GM23338 (cell line): ENCODE results near the gene SPATS2. TPM values are rescaled to one million over a fixed set of nuclear protein-coding genes. Genes with fewer than 3 reads are reported as not detected.
A peak's percentile ranks its signal among the peaks of the same experiment; 100 is the strongest.

Experiments used
- ATAC-seq: fragments of 200-7000 bp; cut with Tn5 transposase; 3 replicates; pipeline ENCODE4 v1.9.1; 2020
- DNase-seq: peaks from one replicate; pipeline ENCODE4 v3.0.0-alpha.2; 2015; ENCODE audit warnings: low spot score
- H2AFZ ChIP-seq: fragments of 200-600 bp; sonication (generic); 2 replicates; pipeline ENCODE4 v1.8.0; 2016; ENCODE audit warnings: antibody characterized with exemption, mild to moderate bottlenecking, moderate library complexity
- H3F3A ChIP-seq: fragments of 200-600 bp; sonication (generic); replicated peaks from 2 replicates; pipeline ENCODE4 v1.8.0; 2017; ENCODE audit warnings: antibody characterized with exemption, mixed run types, low read depth
- H3K27ac ChIP-seq: fragments of 200-600 bp; sonication (generic); 2 replicates; pipeline ENCODE4 v1.6.1; 2016; ENCODE audit warnings: low read depth
- H3K27me3 ChIP-seq: fragments of 200-600 bp; sonication (generic); 2 replicates; pipeline ENCODE4 v1.8.0; 2016; ENCODE audit warnings: mild to moderate bottlenecking, mixed run types, moderate library complexity; ENCODE audit not compliant: insufficient read depth
- H3K36me3 ChIP-seq: fragments of 200-600 bp; sonication (generic); 2 replicates; pipeline ENCODE4 v1.8.0; 2016; ENCODE audit warnings: mild to moderate bottlenecking; ENCODE audit not compliant: insufficient read depth
- H3K4me1 ChIP-seq: fragments of 200-600 bp; sonication (generic); 2 replicates; pipeline ENCODE4 v1.8.0; 2016; ENCODE audit warnings: mild to moderate bottlenecking, moderate library complexity; ENCODE audit not compliant: insufficient read depth
- H3K4me2 ChIP-seq: fragments of 200-600 bp; sonication (generic); 2 replicates; pipeline ENCODE4 v1.7.1; 2017; ENCODE audit warnings: mixed run types
- H3K4me3 ChIP-seq: fragments of 200-600 bp; sonication (generic); 2 replicates; pipeline ENCODE4 v1.6.1; 2016; ENCODE audit warnings: mixed run types
- H3K79me2 ChIP-seq: fragments of 200-600 bp; sonication (generic); replicated peaks from 2 replicates; pipeline ENCODE4 v1.8.0; 2017; ENCODE audit warnings: mild to moderate bottlenecking; ENCODE audit not compliant: insufficient read depth
- H3K9me2 ChIP-seq: fragments of 200-600 bp; sonication (generic); 2 replicates; pipeline ENCODE4 v1.8.0; 2017; ENCODE audit not compliant: insufficient read depth
- H4K20me1 ChIP-seq: fragments of 200-600 bp; sonication (generic); replicated peaks from 2 replicates; pipeline ENCODE4 v1.8.0; 2017; ENCODE audit warnings: mild to moderate bottlenecking; ENCODE audit not compliant: insufficient read depth
- H3K27ac Mint-ChIP-seq: 2 replicates; pipeline ENCODE4 v1.8.0; 2020; ENCODE audit warnings: inconsistent platforms, mild to moderate bottlenecking, moderate library complexity, mixed read lengths
- H3K27me3 Mint-ChIP-seq: 3 replicates; pipeline ENCODE4 v1.8.0; 2022; ENCODE audit warnings: low read depth, mild to moderate bottlenecking, moderate library complexity, mixed read lengths, inconsistent platforms; ENCODE audit not compliant: insufficient read depth, poor library complexity
- H3K36me3 Mint-ChIP-seq: 3 replicates; pipeline ENCODE4 v1.8.0; 2021; ENCODE audit warnings: low read depth, mild to moderate bottlenecking, inconsistent platforms, moderate library complexity, mixed read lengths
- H3K4me1 Mint-ChIP-seq: 3 replicates; pipeline ENCODE4 v1.8.0; 2020; ENCODE audit warnings: mild to moderate bottlenecking, inconsistent platforms, mixed read lengths
- H3K4me3 Mint-ChIP-seq: 3 replicates; pipeline ENCODE4 v1.8.0; 2021; ENCODE audit warnings: moderate library complexity, mild to moderate bottlenecking, inconsistent platforms, mixed read lengths
- H3K9me3 Mint-ChIP-seq: 3 replicates; pipeline ENCODE4 v1.8.0; 2020; ENCODE audit warnings: moderate library complexity, mild to moderate bottlenecking, inconsistent platforms, mixed read lengths
- JUNB ChIP-seq: IDR thresholded peaks from one replicate; pipeline ENCODE4 v1.6.1; 2016; ENCODE audit warnings: antibody characterized with exemption; ENCODE audit not compliant: unreplicated experiment
- NANOG ChIP-seq: IDR thresholded peaks from 2 replicates; pipeline ENCODE4 v1.6.1; 2016; ENCODE audit warnings: antibody characterized with exemption, borderline replicate concordance
- POLR2AphosphoS5 ChIP-seq: IDR thresholded peaks from 2 replicates; pipeline ENCODE4 v1.6.1; 2016; ENCODE audit warnings: antibody characterized with exemption, low read depth
- REST ChIP-seq: IDR thresholded peaks from one replicate; pipeline ENCODE4 v1.6.1; 2018; ENCODE audit warnings: antibody characterized with exemption; ENCODE audit not compliant: unreplicated experiment
- ZNF462 ChIP-seq: fragments of 250-450 bp; sonication (Bioruptor Pico); IDR thresholded peaks from 2 replicates; pipeline ENCODE4 v1.5.0; 2020; ENCODE audit warnings: mild to moderate bottlenecking, moderate library complexity
- polyA plus RNA-seq: library from polyadenylated mRNA; unstranded; fragments of >200 nt; fragmentation: Nextera tagmentation; extraction: Ambion mirVana; gene quantifications from 2 replicates; pipeline ENCODE4 v1.2.1, GENCODE V29; 2016
- total RNA-seq: library from RNA; depleted of rRNA; stranded (reverse); fragments of >200 nt; shearing (Covaris generic); gene quantifications from 2 replicates; pipeline ENCODE4 v1.2.3, GENCODE V29; 2014

SPATS2 gene
- total and polyA plus RNA-seq, 2 experiments from 2014 or later: 20.6 to 61.0 TPM

GRCh38 chr12:49549735-49550692 is 182.8 kb downstream of the SPATS2 start:
- peaks cover 81% of the 10 kb centered on the region for H3K27me3 ChIP-seq
- H2AFZ ChIP-seq: peak overlapping the region; percentile 98
- no peaks in the 10 kb centered on the region for H3K36me3 ChIP-seq
- TF ChIP-seq ZNF462 (CRISPR knock-in tag): no peak
- no peak for TF ChIP-seq JUNB
- no peak for TF ChIP-seq POLR2AphosphoS5
- TF ChIP-seq NANOG: no peak
- no peak for TF ChIP-seq REST
- peak; percentile 5 for ATAC-seq
- DNase-seq: no peak
- Mint-ChIP-seq H3K36me3 (no peaks in the 10 kb centered on the region), H3K4me3 (peak overlapping the region; percentile 72), H3K27ac (no peak overlapping the region), H3K4me1 (peaks cover 8% of the 10 kb centered on the region), H3K9me3 (no peaks in the 10 kb centered on the region), H3K27me3 (peaks cover 62% of the 10 kb centered on the region)
- H3F3A ChIP-seq: no peaks in the 10 kb centered on the region
- H3K4me3 ChIP-seq: peak overlapping the region; percentile 64
- no peaks in the 10 kb centered on the region for H3K9me2 ChIP-seq
- H3K27ac ChIP-seq: no peak overlapping the region
- H3K4me2 ChIP-seq: peak overlapping the region; percentile 89
- no peaks in the 10 kb centered on the region for H4K20me1 ChIP-seq
- peaks cover under 1% of the 10 kb centered on the region; the same call in 1 of the 2 replicates for H3K4me1 ChIP-seq
- H3K79me2 ChIP-seq: no peaks in the 10 kb centered on the region
